Measurements from ENCODE around the gene SNED1. TPM values are rescaled to one million over a fixed set of nuclear protein-coding genes. Genes with fewer than 3 reads are reported as not detected.

Gene SNED1
- total and polyA plus RNA-seq, 2 donors (not counting 1 experiment from before 2014, with no cell fraction given): 27.2 to 39.5 TPM

DNA sequence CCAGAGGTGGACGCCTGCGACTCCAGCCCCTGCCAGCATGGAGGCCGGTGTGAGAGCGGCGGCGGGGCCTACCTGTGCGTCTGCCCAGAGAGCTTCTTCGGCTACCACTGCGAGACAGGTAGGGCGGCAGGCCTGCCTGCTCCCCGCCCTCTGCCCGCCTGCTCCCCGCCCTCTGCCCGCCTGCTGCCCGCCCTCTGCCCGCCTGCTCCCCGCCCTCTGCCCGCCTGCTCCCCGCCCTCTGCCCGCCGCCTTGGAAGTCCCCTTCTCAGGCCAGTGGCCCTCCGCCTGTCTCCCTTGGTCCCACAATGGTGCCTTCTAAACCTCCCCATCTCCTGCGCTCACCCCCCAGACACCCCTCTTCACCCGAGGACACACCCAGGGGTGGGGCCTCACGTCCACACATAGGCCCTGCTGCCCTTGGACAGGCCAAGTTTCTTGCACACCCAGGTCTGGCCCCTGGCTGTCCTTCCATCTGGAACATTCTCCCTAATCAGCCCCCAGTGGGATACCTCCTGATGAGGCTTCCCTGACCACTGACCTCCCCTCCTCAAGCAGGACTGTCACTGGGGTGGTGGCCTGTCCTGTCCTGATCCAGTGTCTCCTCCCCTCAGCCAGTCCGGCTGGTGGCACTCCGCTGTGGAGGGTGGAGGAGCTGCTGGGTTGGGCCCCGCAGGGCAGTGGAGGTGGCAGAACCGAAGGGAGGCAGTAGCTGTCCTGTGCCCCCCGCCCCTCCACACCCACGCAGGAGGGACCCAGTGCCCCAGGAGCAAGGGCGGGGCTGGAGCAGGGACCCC is 65.8 kb downstream of the SNED1 start:
- H2AFZ ChIP-seq (ENCODE audit: low read length): no peak overlapping the region
- H3K79me2 ChIP-seq (ENCODE audit: control insufficient read depth, insufficient read depth, low read length): no peaks in the 10 kb centered on the region
- H3K4me1 ChIP-seq (ENCODE audit: control insufficient read depth, extremely low read depth, insufficient read depth, low read length): no peaks in the 10 kb centered on the region
- H4K20me1 ChIP-seq (ENCODE audit: control insufficient read depth, extremely low read depth, insufficient read depth, low read length): no peaks in the 10 kb centered on the region
- H3K4me2 ChIP-seq (ENCODE audit: extremely low read depth, insufficient read depth, low read length): no peak overlapping the region
- no peak overlapping the region for H3K9ac ChIP-seq (ENCODE audit: insufficient read depth, low read length)
- no peaks in the 10 kb centered on the region for H3K9me3 ChIP-seq (ENCODE audit: control insufficient read depth, insufficient read depth, low read depth, low read length)
- TF ChIP-seq EZH2 (IDR thresholded peaks at IDR 0.05; ENCODE audit: low read length, missing control alignments) (no peak), CTCF (conservative IDR thresholded peaks at IDR 0.05 in 1 of 2, IDR thresholded peaks at IDR 0.05 in 1 of 2; ENCODE audit: low read depth in 1 of 2, low read length in 2 of 2) (no peak)
- H3K27me3 ChIP-seq (ENCODE audit: control insufficient read depth, insufficient read depth, low read length): no peaks in the 10 kb centered on the region
- no peak overlapping the region for H3K27ac ChIP-seq (ENCODE audit: insufficient read depth, low read length)
- no peak for DNase-seq (ENCODE audit: low read depth in 2 of 2)
- no peak overlapping the region for H3K4me3 ChIP-seq (replicated peaks in 1 of 4; ENCODE audit: control extremely low read depth in 1 of 4, insufficient read depth in 1 of 4, low read depth in 3 of 4, low read length in 4 of 4)
- peaks cover 5% of the 10 kb centered on the region for H3K36me3 ChIP-seq (ENCODE audit: control insufficient read depth, insufficient read depth, low read length)

DNA sequence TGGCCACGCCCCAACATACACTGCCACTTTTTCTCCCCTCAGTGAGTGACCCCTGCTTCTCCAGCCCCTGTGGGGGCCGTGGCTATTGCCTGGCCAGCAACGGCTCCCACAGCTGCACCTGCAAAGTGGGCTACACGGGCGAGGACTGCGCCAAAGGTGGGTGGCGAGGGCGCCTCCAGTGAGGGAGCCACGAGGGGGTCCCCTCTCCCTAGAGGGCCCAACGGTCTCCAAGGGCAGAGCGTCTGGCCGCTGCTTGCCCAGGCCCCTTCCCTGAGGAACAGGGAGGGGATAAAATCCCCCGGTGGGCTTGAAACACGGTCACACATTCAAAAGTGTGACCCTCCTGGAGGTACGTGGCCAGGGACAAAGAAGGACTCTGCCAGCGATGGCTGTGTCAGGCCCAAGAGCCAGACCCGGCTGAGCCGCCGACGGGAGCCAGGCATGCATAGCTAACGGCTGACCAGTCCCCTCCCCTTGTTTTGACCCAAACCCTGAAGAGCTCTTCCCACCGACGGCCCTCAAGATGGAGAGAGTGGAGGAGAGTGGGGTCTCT is 66.5 kb downstream of the SNED1 start:
- Histone ChIP-seq H4K20me1 (ENCODE audit: control insufficient read depth, extremely low read depth, insufficient read depth, low read length) (no peaks in the 10 kb centered on the region), H2AFZ (ENCODE audit: low read length) (no peak overlapping the region), H3K9ac (ENCODE audit: insufficient read depth, low read length) (no peak overlapping the region), H3K4me2 (ENCODE audit: extremely low read depth, insufficient read depth, low read length) (no peak overlapping the region), H3K27me3 (ENCODE audit: control insufficient read depth, insufficient read depth, low read length) (no peaks in the 10 kb centered on the region), H3K36me3 (ENCODE audit: control insufficient read depth, insufficient read depth, low read length) (peaks cover 5% of the 10 kb centered on the region), H3K4me3 (replicated peaks in 1 of 4; ENCODE audit: control extremely low read depth in 1 of 4, insufficient read depth in 1 of 4, low read depth in 3 of 4, low read length in 4 of 4) (no peak overlapping the region), H3K79me2 (ENCODE audit: control insufficient read depth, insufficient read depth, low read length) (no peaks in the 10 kb centered on the region), H3K4me1 (ENCODE audit: control insufficient read depth, extremely low read depth, insufficient read depth, low read length) (no peaks in the 10 kb centered on the region), H3K27ac (ENCODE audit: insufficient read depth, low read length) (no peak overlapping the region), H3K9me3 (ENCODE audit: control insufficient read depth, insufficient read depth, low read depth, low read length) (no peaks in the 10 kb centered on the region)
- TF ChIP-seq EZH2 (IDR thresholded peaks at IDR 0.05; ENCODE audit: low read length, missing control alignments) (no peak), CTCF (conservative IDR thresholded peaks at IDR 0.05 in 1 of 2, IDR thresholded peaks at IDR 0.05 in 1 of 2; ENCODE audit: low read depth in 1 of 2, low read length in 2 of 2) (no peak)
- no peak for DNase-seq (ENCODE audit: low read depth in 2 of 2)

DNA sequence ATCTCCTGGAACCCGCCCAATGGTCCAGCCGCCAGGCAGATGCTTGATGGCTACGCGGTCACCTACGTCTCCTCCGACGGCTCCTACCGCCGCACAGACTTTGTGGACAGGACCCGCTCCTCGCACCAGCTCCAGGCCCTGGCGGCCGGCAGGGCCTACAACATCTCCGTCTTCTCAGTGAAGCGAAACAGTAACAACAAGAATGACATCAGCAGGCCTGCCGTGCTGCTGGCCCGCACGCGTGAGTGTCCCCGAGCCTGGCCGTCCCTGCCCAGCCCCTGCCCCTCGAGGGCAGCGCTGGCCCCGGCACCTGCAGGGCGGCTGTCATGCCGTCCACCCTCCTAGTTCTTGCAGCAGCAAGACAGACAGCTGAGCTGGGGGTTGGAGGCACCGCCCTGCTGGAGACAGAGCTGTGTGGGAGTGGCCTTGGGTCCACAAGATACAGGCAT is 67.0 kb downstream of the SNED1 start:
- Histone ChIP-seq H3K27ac (ENCODE audit: insufficient read depth, low read length) (no peak overlapping the region), H3K4me3 (replicated peaks in 1 of 4; ENCODE audit: control extremely low read depth in 1 of 4, insufficient read depth in 1 of 4, low read depth in 3 of 4, low read length in 4 of 4) (no peak overlapping the region), H3K9ac (ENCODE audit: insufficient read depth, low read length) (no peak overlapping the region), H3K79me2 (ENCODE audit: control insufficient read depth, insufficient read depth, low read length) (no peaks in the 10 kb centered on the region), H3K27me3 (ENCODE audit: control insufficient read depth, insufficient read depth, low read length) (no peaks in the 10 kb centered on the region), H4K20me1 (ENCODE audit: control insufficient read depth, extremely low read depth, insufficient read depth, low read length) (no peaks in the 10 kb centered on the region), H2AFZ (ENCODE audit: low read length) (no peak overlapping the region), H3K4me2 (ENCODE audit: extremely low read depth, insufficient read depth, low read length) (no peak overlapping the region), H3K9me3 (ENCODE audit: control insufficient read depth, insufficient read depth, low read depth, low read length) (no peaks in the 10 kb centered on the region), H3K4me1 (ENCODE audit: control insufficient read depth, extremely low read depth, insufficient read depth, low read length) (no peaks in the 10 kb centered on the region), H3K36me3 (ENCODE audit: control insufficient read depth, insufficient read depth, low read length) (peaks cover 5% of the 10 kb centered on the region)
- TF ChIP-seq CTCF (conservative IDR thresholded peaks at IDR 0.05 in 1 of 2, IDR thresholded peaks at IDR 0.05 in 1 of 2; ENCODE audit: low read depth in 1 of 2, low read length in 2 of 2): no peak
- no peak for TF ChIP-seq EZH2 (IDR thresholded peaks at IDR 0.05; ENCODE audit: low read length, missing control alignments)
- no peak for DNase-seq (ENCODE audit: low read depth in 2 of 2)
